ENCODE data around the gene TRPM6.

Gene TRPM6

GRCh38 chr9:74718709-74719108 is 169.0 kb downstream of the TRPM6 start:
- no peak for DNase-seq

GRCh38 chr9:74711341-74711740 is 176.4 kb downstream of the TRPM6 start:
- no peak for DNase-seq

GRCh38 chr9:74697535-74697934 is 190.2 kb downstream of the TRPM6 start:
- no peak for DNase-seq

DNA sequence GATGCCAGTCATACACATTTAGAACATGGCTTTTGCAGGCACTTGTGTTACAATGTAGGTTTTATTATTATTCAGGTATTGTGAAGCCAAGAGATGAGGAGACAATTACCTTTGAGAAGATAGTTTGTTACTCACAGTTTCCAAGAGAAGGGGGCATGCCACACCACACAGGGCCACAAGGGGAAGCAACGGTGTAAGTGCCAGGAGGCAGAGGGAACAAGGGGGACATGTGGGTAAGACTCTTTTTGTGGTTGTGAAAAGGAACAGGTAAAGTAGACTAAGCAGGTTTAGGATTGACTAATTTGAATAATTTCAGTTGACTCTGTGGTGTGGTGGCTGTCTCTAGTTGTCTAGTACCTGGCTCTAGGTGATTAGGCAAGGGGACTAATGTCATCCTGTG is 191.2 kb downstream of the TRPM6 start:
- DNase-seq = no peak

DNA sequence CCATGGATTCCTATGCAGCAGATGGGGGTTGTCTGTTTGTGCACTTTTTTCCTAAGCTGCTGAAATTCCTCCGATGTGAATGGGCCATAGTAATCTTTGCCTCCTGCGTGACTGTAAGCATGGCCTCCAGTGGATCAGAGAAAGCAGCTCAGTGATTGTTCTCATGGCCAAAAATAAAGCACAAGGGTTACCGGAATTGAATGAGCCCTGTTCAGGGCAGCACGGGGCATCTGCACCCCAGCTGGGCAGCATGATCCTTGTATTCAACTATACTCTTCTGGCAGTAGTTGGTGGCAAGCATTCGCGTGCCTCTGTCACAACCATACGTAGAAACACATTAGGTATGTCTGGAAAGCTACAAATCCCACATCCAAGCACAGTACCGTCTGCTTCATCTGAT is 196.7 kb downstream of the TRPM6 start:
- DNase-seq = no peak

DNA sequence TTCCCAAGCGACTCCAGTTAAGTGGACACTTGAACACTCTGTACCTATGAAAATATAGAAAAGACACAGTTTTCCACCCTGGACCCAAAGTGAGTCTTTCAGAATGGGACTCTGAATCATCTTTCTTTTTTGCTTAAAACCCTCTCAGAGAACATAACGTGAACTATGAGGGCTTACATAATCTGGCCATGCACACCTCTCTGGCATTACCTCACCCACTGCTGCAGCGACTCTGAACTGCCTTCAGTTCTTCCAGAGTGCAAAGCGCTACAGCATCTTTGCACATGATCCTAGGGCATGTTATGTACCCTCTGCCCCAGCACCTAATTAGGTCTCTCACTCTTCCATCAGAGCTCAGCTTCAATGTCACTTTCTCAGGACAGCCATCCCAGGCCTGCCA is 204.4 kb downstream of the TRPM6 start:
- DNase-seq = no peak

GRCh38 chr9:74681906-74682305 is 205.8 kb downstream of the TRPM6 start:
- no peak for DNase-seq

DNA sequence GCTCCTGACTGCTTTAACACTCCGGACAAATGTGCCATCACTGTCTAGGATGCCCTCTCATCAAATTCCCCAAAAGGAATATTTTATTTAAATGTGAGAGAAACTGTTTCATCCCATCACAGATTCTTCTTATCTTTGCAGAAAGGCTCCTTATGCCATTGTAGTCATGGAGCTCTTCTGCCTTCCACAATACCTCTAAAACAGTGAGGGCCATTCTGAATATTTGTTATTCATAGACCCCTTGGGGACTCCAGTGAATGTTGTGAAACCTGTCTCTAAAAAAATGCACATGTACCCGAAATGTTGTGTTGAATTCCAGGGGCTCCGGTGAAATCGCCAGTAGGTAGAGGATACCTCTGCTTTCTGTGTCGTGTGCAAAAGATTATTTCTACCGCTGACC is 213.6 kb downstream of the TRPM6 start:
- DNase-seq = no peak
